Transverse colon (tissue), 4 donors: Measurements from ENCODE around the gene CDH13. TPM values are rescaled to one million over a fixed set of nuclear protein-coding genes. Genes with fewer than 3 reads are reported as not detected.

ENCODE experiments used
- DNase-seq: peaks from one replicate; pipeline ENCODE4 v3.0.0-alpha.2; 2019
- H3K27ac ChIP-seq, 4 donors: fragments of 200-600 bp; sonication (generic); 2 replicates each; pipeline ENCODE4 v1.5.1; 2016 to 2018; ENCODE audit warnings: inconsistent platforms in 4 of 4
- H3K27me3 ChIP-seq: fragments of 200-600 bp; sonication (generic); 2 replicates; pipeline ENCODE4 v1.5.1; 2017; ENCODE audit warnings: inconsistent platforms
- H3K36me3 ChIP-seq, 4 donors: fragments of 200-600 bp; sonication (generic); 2 replicates each; pipeline ENCODE4 v1.5.1; 2017 to 2019; ENCODE audit warnings: inconsistent platforms in 4 of 4
- H3K4me1 ChIP-seq, 4 donors: fragments of 200-600 bp; sonication (generic); 2 replicates each; pipeline ENCODE4 v1.5.1; 2017 to 2020; ENCODE audit warnings: inconsistent platforms in 4 of 4
- H3K4me3 ChIP-seq, 4 donors: fragments of 200-600 bp; sonication (generic); 1 replicate in 1 of 4; 2 replicates in 3 of 4; pipeline versions ENCODE4 v1.5.1 to v1.6.1; 2017 to 2019; ENCODE audit warnings: inconsistent platforms in 4 of 4
- H3K9me3 ChIP-seq, 2 donors: fragments of 200-600 bp; sonication (generic); 2 replicates each; pipeline ENCODE4 v1.5.1; 2017 to 2019; ENCODE audit warnings: inconsistent platforms in 2 of 2
- EP300 ChIP-seq: sonication (generic); formaldehyde crosslinking; IDR thresholded peaks from one replicate; pipeline ENCODE4 v1.6.1; 2017; ENCODE audit warnings: antibody characterized with exemption, low read depth
- POLR2A ChIP-seq: fragments of 450-650 bp; IDR thresholded peaks from one replicate; pipeline ENCODE4 v1.6.1; 2016; ENCODE audit warnings: antibody characterized with exemption, mild to moderate bottlenecking, moderate library complexity
- POLR2AphosphoS5 ChIP-seq, 3 donors: sonication (generic); formaldehyde crosslinking; IDR thresholded peaks; one replicate each; pipeline ENCODE4 v1.6.1; 2016; ENCODE audit warnings: antibody characterized with exemption in 3 of 3
- WGBS, 2 donors: methylation state at CpG; one replicate each; pipeline ENCODE4 v1.1.5; 2018; ENCODE audit warnings: low coverage in 1 of 2; 5-methylcytosine and 5-hydroxymethylcytosine counted together
- in situ Hi-C, 4 donors: fragments of 200-750 bp; cut with MboI; loops; one replicate each; pipeline versions ENCODE4 v1.15.0 to v1.15.1; 2017; ENCODE audit warnings: low sequenced_read_pairs in 3 of 4, low pct_ligation_motif_present in 1 of 4, low pct_unique_long_range_greater_than_20kb in 1 of 4
- intact Hi-C: fragments of 100-400 bp; cut with DNase I; formaldehyde crosslinking; loops from one replicate; pipeline ENCODE4 v1.15.1; 2023; ENCODE audit warnings: low total_unique reads
- total RNA-seq, 4 donors: library from RNA; depleted of rRNA; stranded (reverse); fragments of >200 nt; gene quantifications; one replicate each; pipeline ENCODE4 v1.1.0, GENCODE V29; 2016
- TF ChIP-seq, protein P1 (sequence below), 5 experiments: fragments of 200-600 bp in 3 of 5; fragments of 450-650 bp in 2 of 5; sonication (generic) in 3 of 5; IDR thresholded peaks; 1 replicate in 2 of 5; 2 replicates in 3 of 5; pipeline ENCODE4 v1.5.1; 2016 to 2017; ENCODE audit warnings: antibody characterized with exemption in 5 of 5, inconsistent platforms in 3 of 5, mild to moderate bottlenecking in 2 of 5, moderate library complexity in 1 of 5

The CDH13 gene
- total RNA-seq, 4 donors from 2014 or later = 3.8 to 28.1 (median 5.8) TPM

DNA sequence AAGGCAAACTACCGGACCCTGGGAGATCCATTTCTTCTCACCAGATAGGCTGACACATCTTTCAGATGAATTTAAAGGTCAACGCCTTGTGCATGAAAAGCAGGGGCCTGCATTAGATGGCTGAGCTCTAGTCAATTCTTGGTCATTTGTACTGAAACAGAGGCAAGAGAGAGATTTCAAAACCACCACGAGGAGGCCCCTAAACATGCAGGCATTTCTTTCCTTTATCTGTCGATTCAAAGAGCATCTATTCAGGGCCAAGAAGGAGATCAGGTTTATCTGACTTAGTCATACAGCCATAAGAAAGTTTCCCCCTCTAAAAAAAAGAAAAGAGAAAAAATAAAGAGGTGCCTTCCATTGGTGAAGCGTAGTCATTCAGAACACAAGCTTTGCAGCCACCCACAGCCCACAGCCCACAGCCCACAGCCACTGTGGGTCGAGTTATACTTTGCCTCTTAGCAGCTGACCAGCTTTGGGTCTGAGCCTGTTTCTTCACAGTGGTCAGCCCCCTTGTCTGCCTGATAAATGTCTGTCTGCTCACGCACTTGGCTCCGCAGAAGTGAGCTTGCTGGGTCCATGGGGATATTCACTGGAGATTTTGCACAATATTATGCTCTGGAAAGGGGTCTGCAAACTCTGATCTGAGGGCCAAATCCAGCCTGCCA, 207.5 kb downstream of the CDH13 start:
- Histone ChIP-seq H3K27me3 (no peaks in the 10 kb centered on the region), H3K9me3 (no peaks in the 10 kb centered on the region), H3K36me3 (no peaks in the 10 kb centered on the region), H3K4me3 (no peak overlapping the region), H3K27ac (no peak overlapping the region), H3K4me1 (no peaks in the 10 kb centered on the region)
- no peak for DNase-seq
- intact Hi-C loops = loop anchor here (10.0 kb wide), 1 partner anchor 61 kb away; no protein-coding TSS in a partner anchor
- 81 to 95% methylated on average over 4 to 8 of the region's 8 CpGs for WGBS, 2 donors
- in situ Hi-C loops = no loop called here
- TF ChIP-seq, protein P1, sequence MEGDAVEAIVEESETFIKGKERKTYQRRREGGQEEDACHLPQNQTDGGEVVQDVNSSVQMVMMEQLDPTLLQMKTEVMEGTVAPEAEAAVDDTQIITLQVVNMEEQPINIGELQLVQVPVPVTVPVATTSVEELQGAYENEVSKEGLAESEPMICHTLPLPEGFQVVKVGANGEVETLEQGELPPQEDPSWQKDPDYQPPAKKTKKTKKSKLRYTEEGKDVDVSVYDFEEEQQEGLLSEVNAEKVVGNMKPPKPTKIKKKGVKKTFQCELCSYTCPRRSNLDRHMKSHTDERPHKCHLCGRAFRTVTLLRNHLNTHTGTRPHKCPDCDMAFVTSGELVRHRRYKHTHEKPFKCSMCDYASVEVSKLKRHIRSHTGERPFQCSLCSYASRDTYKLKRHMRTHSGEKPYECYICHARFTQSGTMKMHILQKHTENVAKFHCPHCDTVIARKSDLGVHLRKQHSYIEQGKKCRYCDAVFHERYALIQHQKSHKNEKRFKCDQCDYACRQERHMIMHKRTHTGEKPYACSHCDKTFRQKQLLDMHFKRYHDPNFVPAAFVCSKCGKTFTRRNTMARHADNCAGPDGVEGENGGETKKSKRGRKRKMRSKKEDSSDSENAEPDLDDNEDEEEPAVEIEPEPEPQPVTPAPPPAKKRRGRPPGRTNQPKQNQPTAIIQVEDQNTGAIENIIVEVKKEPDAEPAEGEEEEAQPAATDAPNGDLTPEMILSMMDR (IDR thresholded peaks at IDR 0.05) = no peak
- no peak for TF ChIP-seq POLR2AphosphoS5 (IDR thresholded peaks at IDR 0.05)

DNA sequence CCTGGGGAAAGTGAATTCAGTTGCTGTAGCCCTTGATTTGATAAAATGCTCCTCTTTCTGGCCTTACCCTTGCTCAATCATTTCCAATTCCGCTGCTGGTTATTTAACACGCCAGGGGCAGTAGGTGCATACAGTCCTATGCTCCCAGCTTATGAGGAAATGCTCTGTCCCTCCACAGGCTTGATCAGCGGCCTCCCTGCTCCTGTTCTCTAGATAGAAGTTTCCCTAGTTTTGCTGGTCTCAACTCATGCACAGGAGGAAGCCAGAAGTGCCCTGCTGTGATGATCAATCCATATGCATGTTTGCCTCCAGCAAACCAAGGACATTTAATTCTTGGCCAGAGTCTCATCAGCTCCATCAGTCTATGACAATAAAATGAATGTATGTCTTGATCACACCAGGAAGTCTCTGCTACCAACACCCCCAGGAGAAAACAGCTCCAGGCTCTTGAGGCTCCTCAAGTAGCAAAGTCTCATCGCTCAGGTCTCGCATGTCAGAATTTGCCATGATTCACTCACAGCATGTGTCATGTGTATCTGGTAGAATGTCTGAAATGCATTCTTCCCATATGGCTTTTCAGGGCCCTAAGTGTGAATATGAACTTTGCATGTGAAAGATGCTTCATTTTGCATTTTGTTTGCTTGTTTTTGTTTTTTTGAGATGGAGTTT, 208.9 kb downstream of the CDH13 start:
- H3K36me3 ChIP-seq = no peaks in the 10 kb centered on the region
- H3K27me3 ChIP-seq = no peaks in the 10 kb centered on the region
- no peak for TF ChIP-seq POLR2AphosphoS5 (IDR thresholded peaks at IDR 0.05)
- no peak for TF ChIP-seq POLR2A
- H3K9me3 ChIP-seq = no peaks in the 10 kb centered on the region
- H3K27ac ChIP-seq = no peak overlapping the region
- DNase-seq = no peak
- no peak overlapping the region for H3K4me3 ChIP-seq
- intact Hi-C loops = loop anchor here (10.0 kb wide), 1 partner anchor 59 kb away; no protein-coding TSS in a partner anchor
- WGBS, 2 donors = 90 to 92% methylated on average over 2 to 5 of the region's 5 CpGs
- no peaks in the 10 kb centered on the region for H3K4me1 ChIP-seq
- in situ Hi-C loops = no loop called here

DNA sequence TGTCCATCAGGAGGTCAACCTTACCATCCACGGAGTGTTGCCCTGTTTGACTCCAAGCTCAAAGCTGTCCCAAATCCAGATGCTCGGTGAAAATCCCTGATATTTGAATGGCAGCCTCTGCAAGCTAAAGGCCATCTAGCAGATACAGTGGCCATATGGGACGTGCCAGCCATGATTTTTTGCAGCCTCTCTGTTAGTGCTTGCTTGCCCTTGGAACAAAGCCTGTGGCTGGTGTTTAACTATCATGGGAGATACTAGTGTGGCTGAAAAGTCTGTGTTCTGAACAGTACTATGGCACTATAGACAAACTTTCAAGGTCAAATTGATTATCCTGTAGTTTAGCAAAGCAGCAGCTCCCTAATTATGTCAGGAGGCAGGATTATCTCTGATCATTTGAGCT, 214.3 kb downstream of the CDH13 start:
- in situ Hi-C loops (no loop called here), intact Hi-C loops (no loop called here)
- no peak overlapping the region for H3K27ac ChIP-seq
- no peaks in the 10 kb centered on the region for H3K36me3 ChIP-seq
- no peak for TF ChIP-seq POLR2A
- no peak for TF ChIP-seq EP300
- no peak for TF ChIP-seq POLR2AphosphoS5 (IDR thresholded peaks at IDR 0.05)
- TF ChIP-seq, protein P1 (IDR thresholded peaks at IDR 0.05) = no peak
- no peak overlapping the region for H3K4me3 ChIP-seq
- no peaks in the 10 kb centered on the region for H3K27me3 ChIP-seq
- H3K9me3 ChIP-seq = no peaks in the 10 kb centered on the region
- WGBS, 2 donors = 80% methylated on average over 3 of the region's 3 CpGs; no CpG with 5 or more reads in 1 of the 2 donors
- H3K4me1 ChIP-seq = no peaks in the 10 kb centered on the region
- no peak for DNase-seq

DNA sequence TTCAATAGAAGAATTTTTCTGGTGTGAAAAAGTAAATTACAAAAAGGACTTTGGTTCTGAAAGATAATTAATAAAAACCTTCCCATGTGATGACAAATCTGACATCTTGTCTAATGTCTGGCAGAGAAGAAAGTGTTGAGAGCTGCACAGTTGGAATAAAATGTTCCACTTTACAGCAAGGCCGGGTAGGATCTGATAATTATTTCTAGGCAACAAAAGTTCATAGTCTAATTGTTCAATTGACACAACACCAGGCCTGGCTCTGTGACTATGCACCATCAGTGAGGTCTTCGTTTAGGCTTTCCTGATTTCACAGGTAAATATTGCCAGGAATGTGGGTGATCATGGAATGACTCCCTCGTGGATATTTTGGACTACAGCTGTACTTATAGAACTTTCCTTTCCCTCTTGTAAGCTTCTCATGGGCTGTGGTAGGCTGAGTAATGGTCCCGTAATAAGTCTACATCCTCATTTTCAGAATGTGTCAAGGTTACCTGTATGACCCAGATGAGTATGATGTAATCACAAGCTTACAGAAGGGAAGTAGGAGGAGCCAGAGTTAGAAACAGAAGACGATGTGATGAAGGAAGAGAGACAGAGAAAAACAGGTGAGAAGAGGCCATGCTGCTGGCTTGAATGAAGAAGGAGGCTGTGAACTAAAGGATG, 217.0 kb downstream of the CDH13 start:
- H3K27me3 ChIP-seq = no peaks in the 10 kb centered on the region
- in situ Hi-C loops (no loop called here), intact Hi-C loops (no loop called here)
- 66 to 69% methylated on average over 3 to 5 of the region's 5 CpGs for WGBS, 2 donors
- H3K9me3 ChIP-seq = no peaks in the 10 kb centered on the region
- H3K4me1 ChIP-seq = no peaks in the 10 kb centered on the region
- H3K4me3 ChIP-seq = no peak overlapping the region
- H3K27ac ChIP-seq = no peak overlapping the region
- no peaks in the 10 kb centered on the region for H3K36me3 ChIP-seq
- TF ChIP-seq POLR2A (no peak), EP300 (no peak), POLR2AphosphoS5 (IDR thresholded peaks at IDR 0.05) (no peak)
- TF ChIP-seq, protein P1 (IDR thresholded peaks at IDR 0.05) = no peak
- DNase-seq = no peak
